B cell (primary cell): ENCODE results near the gene USP37.

ENCODE experiments used
- CTCF ChIP-seq: fragments of 200-600 bp; IDR thresholded peaks from one replicate; pipeline ENCODE4 v1.8.0; 2022; ENCODE audit warnings: antibody characterized with exemption, mild to moderate bottlenecking
- EZH2 ChIP-seq: IDR thresholded peaks from 2 replicates; pipeline ENCODE4 v1.6.1; 2012; ENCODE audit warnings: borderline replicate concordance, low read depth, mild to moderate bottlenecking, moderate library complexity, low read length; ENCODE audit not compliant: insufficient read depth, poor library complexity, severe bottlenecking

- TF ChIP-seq CTCF (no peak), EZH2 (no peak)
These were observed 137.4 kb downstream of the USP37 start for GRCh38 chr2:218430721-218431120.
